Suprapubic skin (tissue), 4 donors: ENCODE data around the gene PRRT3.

Source experiments
- CTCF ChIP-seq, 2 donors: fragments of 200-600 bp in 1 of 2; fragments of 450-650 bp in 1 of 2; sonication (generic) in 1 of 2; IDR thresholded peaks; one replicate each; pipeline ENCODE4 v1.5.1; 2016 to 2019; ENCODE audit warnings: antibody characterized with exemption in 2 of 2, mild to moderate bottlenecking in 1 of 2, moderate library complexity in 1 of 2
- POLR2A ChIP-seq, 2 donors: fragments of 450-650 bp; IDR thresholded peaks; one replicate each; pipeline ENCODE4 v1.6.1; 2017; ENCODE audit warnings: antibody characterized with exemption in 2 of 2, mild to moderate bottlenecking in 2 of 2, moderate library complexity in 2 of 2
- POLR2AphosphoS5 ChIP-seq, 3 donors: sonication (generic); formaldehyde crosslinking; IDR thresholded peaks; one replicate each; pipeline ENCODE4 v1.6.1; 2017; ENCODE audit warnings: antibody characterized with exemption in 3 of 3

GRCh38 chr3:9902372-9903237 lies 49.6 kb downstream of the PRRT3 start, which contains the start of gene IL17RE:
- TF ChIP-seq CTCF (IDR thresholded peaks at IDR 0.05) (no peak), POLR2A (IDR thresholded peaks at IDR 0.05) (no peak), POLR2AphosphoS5 (IDR thresholded peaks at IDR 0.05) (no peak)
